Tibial artery (tissue), 4 donors: ENCODE data around the gene HAVCR2.
"Not testable (repeated sequence)": the region's sequence is repeated elsewhere in the genome, so short reads cannot be mapped to it uniquely, and the experiment has no call there.

Source experiments
- DNase-seq, 2 donors: peaks; one replicate each; pipeline ENCODE4 v3.0.0-alpha.2; 2019
- H3K27ac ChIP-seq, 2 donors: fragments of 200-600 bp; sonication (generic) in 1 of 2; 1 replicate in 1 of 2; 2 replicates in 1 of 2; pipeline ENCODE4 v1.5.1; 2018 to 2019; ENCODE audit warnings: mild to moderate bottlenecking in 1 of 2
- H3K27me3 ChIP-seq, 2 donors: fragments of 200-600 bp; sonication (generic) in 1 of 2; one replicate each; pipeline versions ENCODE4 v1.5.1 to v1.6.0; 2016 to 2019
- H3K36me3 ChIP-seq, 3 donors: fragments of 200-600 bp; sonication (generic) in 2 of 3; one replicate each; pipeline ENCODE4 v1.5.1; 2016 to 2019; ENCODE audit warnings: mild to moderate bottlenecking in 2 of 3
- H3K4me1 ChIP-seq, 4 donors: fragments of 200-600 bp; sonication (generic) in 2 of 4; 1 replicate in 3 of 4; 2 replicates in 1 of 4; pipeline ENCODE4 v1.5.1; 2016 to 2019
- H3K4me3 ChIP-seq, 2 donors: fragments of 200-600 bp; sonication (generic) in 1 of 2; 1 replicate in 1 of 2; 2 replicates in 1 of 2; pipeline ENCODE4 v1.5.1; 2018 to 2019; ENCODE audit warnings: mild to moderate bottlenecking in 2 of 2
- H3K9me3 ChIP-seq, 3 donors: fragments of 200-600 bp; sonication (generic) in 1 of 3; one replicate each; pipeline ENCODE4 v1.5.1; 2016 to 2019
- intact Hi-C: fragments of 100-400 bp; cut with DNase I; formaldehyde crosslinking; loops from one replicate; pipeline ENCODE4 v1.15.0; 2023; ENCODE audit warnings: low total_unique reads
- TF ChIP-seq, protein P1 (sequence below), 2 experiments: fragments of 200-600 bp in 1 of 2; fragments of 450-650 bp in 1 of 2; IDR thresholded peaks; one replicate each; pipeline ENCODE4 v1.5.1; 2017 to 2019; ENCODE audit warnings: antibody characterized with exemption in 2 of 2, mild to moderate bottlenecking in 1 of 2, moderate library complexity in 1 of 2

Gene HAVCR2

DNA sequence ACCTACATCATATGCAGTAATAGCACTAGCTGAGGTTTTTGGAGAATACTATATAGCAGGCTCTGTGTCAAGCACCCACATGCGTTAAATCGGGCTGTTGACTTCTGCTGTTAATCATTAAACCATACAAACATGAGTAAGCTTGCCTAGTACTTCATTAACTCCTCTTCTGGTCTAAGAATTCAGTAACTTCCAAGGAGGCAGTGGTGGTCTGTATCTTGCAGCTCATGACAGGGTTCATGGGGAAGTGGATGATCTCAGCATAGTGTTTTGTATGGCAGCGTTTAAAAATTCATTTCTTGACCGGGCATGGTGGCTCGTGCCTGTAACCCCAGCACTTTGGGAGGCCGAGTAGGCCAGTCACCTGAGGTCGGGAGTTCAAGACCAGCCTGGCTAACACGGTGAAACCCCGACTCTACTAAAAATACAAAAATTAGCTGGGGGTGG is 49.7 kb downstream of the HAVCR2 start, which contains the start of gene HAVCR1:
Gene HAVCR1, minus strand, starts transcription at position 24 of the 447 bp plus-strand sequence. CDS start 1,173 bp downstream, outside the sequence.
- Histone ChIP-seq H3K9me3 (no peaks in the 10 kb centered on the region), H3K4me1 (no peaks in the 10 kb centered on the region), H3K27me3 (no peaks in the 10 kb centered on the region), H3K36me3 (no peaks in the 10 kb centered on the region), H3K27ac (no peak within 1 kb of the TSS), H3K4me3 (no peak within 1 kb of the TSS)
- intact Hi-C loops = no loop called here
- TF ChIP-seq, protein P1, sequence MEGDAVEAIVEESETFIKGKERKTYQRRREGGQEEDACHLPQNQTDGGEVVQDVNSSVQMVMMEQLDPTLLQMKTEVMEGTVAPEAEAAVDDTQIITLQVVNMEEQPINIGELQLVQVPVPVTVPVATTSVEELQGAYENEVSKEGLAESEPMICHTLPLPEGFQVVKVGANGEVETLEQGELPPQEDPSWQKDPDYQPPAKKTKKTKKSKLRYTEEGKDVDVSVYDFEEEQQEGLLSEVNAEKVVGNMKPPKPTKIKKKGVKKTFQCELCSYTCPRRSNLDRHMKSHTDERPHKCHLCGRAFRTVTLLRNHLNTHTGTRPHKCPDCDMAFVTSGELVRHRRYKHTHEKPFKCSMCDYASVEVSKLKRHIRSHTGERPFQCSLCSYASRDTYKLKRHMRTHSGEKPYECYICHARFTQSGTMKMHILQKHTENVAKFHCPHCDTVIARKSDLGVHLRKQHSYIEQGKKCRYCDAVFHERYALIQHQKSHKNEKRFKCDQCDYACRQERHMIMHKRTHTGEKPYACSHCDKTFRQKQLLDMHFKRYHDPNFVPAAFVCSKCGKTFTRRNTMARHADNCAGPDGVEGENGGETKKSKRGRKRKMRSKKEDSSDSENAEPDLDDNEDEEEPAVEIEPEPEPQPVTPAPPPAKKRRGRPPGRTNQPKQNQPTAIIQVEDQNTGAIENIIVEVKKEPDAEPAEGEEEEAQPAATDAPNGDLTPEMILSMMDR (IDR thresholded peaks at IDR 0.05) = no peak
- no peak for DNase-seq

DNA sequence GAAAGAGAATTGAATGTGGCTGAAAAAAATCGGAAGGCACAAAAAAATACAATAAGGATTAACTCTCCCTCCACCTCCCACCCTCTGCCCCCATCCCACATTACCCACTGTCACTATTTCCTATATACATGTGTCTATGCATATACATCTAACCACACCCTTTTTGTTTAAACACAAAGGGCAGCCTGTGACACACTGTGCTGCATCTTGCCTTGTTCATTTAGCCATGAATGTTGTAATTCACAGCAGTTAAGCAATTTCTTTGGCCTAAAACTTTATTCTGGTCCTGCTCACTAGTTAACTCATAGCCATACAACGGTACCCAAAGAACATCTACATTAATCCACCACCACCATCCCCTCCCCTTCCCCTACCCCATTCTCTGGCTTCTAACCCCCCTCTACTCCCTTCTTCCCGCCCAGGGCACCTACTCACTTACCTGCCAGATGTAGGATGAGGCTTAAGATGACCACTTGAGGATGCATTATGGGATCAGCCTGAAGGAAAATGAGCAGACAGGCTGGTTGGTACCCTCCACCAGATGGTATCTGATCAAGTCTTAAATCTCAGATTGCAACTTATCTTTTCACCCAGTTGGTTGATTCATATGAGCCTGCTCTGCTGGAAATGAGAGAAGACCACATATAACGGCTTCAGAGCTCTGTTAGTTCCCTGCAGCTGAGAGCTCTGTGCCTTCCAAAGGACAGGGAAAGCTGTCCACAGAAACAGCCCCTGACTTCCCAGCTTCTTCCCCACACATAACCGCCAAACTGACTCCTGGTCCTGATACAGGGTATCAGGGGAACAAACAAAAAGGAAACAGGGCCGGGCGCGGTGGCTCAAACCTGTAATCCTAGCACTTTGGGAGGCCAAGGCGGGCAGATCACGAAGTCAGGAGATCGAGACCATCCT is 51.1 kb downstream of the HAVCR2 start:
- H3K9me3 ChIP-seq = no peaks in the 10 kb centered on the region
- intact Hi-C loops = no loop called here
- TF ChIP-seq, protein P1 (IDR thresholded peaks at IDR 0.05) = no peak
- H3K27ac ChIP-seq = no peak overlapping the region
- no peak for DNase-seq
- H3K36me3 ChIP-seq = no peaks in the 10 kb centered on the region
- H3K27me3 ChIP-seq = no peaks in the 10 kb centered on the region
- H3K4me1 ChIP-seq = no peaks in the 10 kb centered on the region
- no peak overlapping the region for H3K4me3 ChIP-seq

DNA sequence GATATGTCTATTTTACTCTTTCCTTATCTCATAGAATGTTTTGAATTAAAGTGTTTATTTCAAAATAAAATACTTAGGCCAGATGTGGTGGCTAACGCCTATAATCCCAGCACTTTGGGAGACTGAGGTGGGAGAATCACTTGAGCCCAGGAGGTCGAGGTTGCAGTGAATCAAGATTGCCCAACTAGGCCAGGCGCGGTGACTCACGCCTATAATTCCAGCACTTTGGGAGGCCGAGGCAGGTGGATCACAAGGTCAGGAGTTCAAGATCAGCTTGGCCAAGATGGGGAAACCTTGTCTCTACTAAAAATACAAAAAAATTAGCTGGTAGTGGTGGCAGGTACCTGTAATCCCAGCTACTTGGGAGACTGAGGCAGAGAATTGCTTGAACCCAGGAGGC is 52.0 kb downstream of the HAVCR2 start:
- H3K4me1 ChIP-seq, DNase-seq, H3K9me3 ChIP-seq, H3K27ac ChIP-seq, H3K36me3 ChIP-seq, H3K27me3 ChIP-seq, H3K4me3 ChIP-seq, intact Hi-C loops: not testable (repeated sequence)

DNA sequence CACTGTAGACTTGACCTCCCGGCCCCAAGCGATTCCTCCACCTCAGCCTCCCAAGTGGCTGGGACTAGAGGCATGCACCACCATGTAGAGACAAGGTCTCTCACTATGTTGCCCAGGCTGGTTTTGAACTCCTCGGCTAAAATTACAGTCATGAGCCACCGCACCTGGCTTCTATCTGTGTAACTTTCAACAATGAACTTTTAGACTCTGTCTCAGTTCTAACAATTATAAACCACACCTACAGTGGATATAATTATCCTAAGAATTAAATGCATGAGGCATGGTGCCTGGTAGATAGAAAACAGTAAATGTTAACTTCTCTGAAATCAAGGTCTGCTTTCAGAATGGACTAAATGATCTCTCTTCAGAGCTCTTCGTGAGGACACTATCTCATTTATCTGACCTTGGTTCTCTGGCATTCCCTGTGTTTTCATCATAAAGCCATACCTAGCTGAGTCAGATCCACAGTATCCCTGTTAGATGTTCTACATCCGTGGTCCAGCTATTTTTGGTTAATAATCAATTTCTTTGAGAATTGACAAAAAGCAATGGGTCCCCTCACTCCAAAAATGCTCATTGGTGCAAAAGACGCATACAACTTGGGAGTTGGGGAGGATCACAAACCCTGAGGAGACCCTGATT is 57.1 kb downstream of the HAVCR2 start:
- Histone ChIP-seq H3K4me1 (no peaks in the 10 kb centered on the region), H3K36me3 (no peaks in the 10 kb centered on the region), H3K27ac (no peak overlapping the region), H3K9me3 (no peaks in the 10 kb centered on the region), H3K27me3 (no peaks in the 10 kb centered on the region), H3K4me3 (no peak overlapping the region)
- TF ChIP-seq, protein P1 (IDR thresholded peaks at IDR 0.05) = no peak
- no peak for DNase-seq
- intact Hi-C loops = no loop called here

DNA sequence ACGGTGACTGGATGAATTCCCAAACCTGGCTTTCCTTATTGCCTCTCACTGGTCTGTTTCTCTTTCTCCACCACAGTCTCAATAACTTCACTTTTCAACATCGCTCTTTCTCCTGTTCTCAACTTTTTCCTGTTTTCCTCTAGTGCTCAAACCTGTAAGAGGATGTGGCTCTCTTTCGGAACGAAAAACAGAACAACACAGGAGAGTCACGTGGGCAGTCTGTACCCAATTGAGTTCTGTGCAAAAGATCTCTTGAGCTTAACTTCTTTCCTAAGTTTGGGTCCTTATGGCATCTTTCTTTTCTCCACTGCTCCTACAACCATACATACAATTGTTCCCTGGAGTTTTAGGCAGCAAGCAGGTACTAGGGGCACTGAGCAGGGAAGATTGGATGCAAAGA is 58.8 kb downstream of the HAVCR2 start:
- no peak overlapping the region for H3K4me3 ChIP-seq
- DNase-seq = no peak
- H3K27me3 ChIP-seq = no peaks in the 10 kb centered on the region
- no peaks in the 10 kb centered on the region for H3K4me1 ChIP-seq
- H3K9me3 ChIP-seq = no peaks in the 10 kb centered on the region
- TF ChIP-seq, protein P1 (IDR thresholded peaks at IDR 0.05) = no peak
- intact Hi-C loops = no loop called here
- no peak overlapping the region for H3K27ac ChIP-seq
- no peaks in the 10 kb centered on the region for H3K36me3 ChIP-seq

DNA sequence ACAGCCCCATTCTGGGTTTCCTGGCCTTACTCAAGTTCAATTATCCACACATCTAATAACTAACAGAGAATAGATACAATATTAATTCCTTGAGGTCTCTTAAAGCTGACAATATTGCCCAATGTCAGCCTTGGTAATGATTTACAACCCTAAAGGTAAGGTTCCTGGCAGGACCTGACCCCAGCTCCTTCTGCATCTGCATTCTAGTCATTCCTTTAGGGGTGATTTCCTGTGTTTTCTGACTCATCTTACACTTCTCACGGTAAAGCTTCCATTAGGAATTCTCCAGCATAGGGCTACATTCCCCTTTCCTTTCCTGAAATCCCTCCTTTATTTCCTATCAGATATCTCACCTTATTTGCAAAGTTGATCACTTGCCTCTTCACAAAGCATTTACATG is 59.2 kb downstream of the HAVCR2 start:
- no peak overlapping the region for H3K4me3 ChIP-seq
- no peaks in the 10 kb centered on the region for H3K27me3 ChIP-seq
- no peaks in the 10 kb centered on the region for H3K36me3 ChIP-seq
- DNase-seq = no peak
- intact Hi-C loops = no loop called here
- no peaks in the 10 kb centered on the region for H3K4me1 ChIP-seq
- TF ChIP-seq, protein P1 (IDR thresholded peaks at IDR 0.05) = no peak
- H3K9me3 ChIP-seq = no peaks in the 10 kb centered on the region
- no peak overlapping the region for H3K27ac ChIP-seq
